ENCODE data around the gene SMIM3. TPM values are rescaled to one million over a fixed set of nuclear protein-coding genes. Genes with fewer than 3 reads are reported as not detected.
A peak's percentile ranks its signal among the peaks of the same experiment; 100 is the strongest.

Gene SMIM3
- total RNA-seq, 4 donors from 2014 or later, result 35.9 to 58.3 (median 47.9) TPM

GRCh38 chr5:150794927-150795326, 16.4 kb downstream of the SMIM3 start:
- H3K27ac ChIP-seq, result no peak overlapping the region
- no peaks in the 10 kb centered on the region for H3K9me3 ChIP-seq
- peaks cover 0 to 33% of the 10 kb centered on the region in 2 donors for H3K36me3 ChIP-seq
- H3K27me3 ChIP-seq, result no peaks in the 10 kb centered on the region
- ATAC-seq, result no peak
- H3K4me3 ChIP-seq, result no peak overlapping the region
- 84 to 92% methylated on average over 2 of the region's 2 CpGs for whole genome bisulfite sequencing, 2 donors (ENCODE audit: low coverage in 1 of 2)
- TF ChIP-seq POLR2AphosphoS5 (IDR thresholded peaks at IDR 0.05), result no peak
- TF ChIP-seq CTCF (IDR thresholded peaks at IDR 0.05), result no peak
- no peak for TF ChIP-seq EP300 (IDR thresholded peaks at IDR 0.05)
- no peak for TF ChIP-seq POLR2A (IDR thresholded peaks at IDR 0.05)
- peaks cover 0 to 19% (median 0%) of the 10 kb centered on the region in 3 donors for H3K4me1 ChIP-seq

- peaks cover 0 to 14% (median 0%) of the 10 kb centered on the region in 3 donors for H3K4me1 ChIP-seq
- H3K27ac ChIP-seq, result no peak overlapping the region
- WGBS, 2 donors (ENCODE audit: low coverage in 1 of 2), result 89 to 94% methylated on average over 1 to 2 of the region's 2 CpGs
- no peak overlapping the region for H3K4me3 ChIP-seq
- H3K27me3 ChIP-seq, result no peaks in the 10 kb centered on the region
- ATAC-seq, result no peak
- TF ChIP-seq POLR2A (IDR thresholded peaks at IDR 0.05), result no peak
- no peak for TF ChIP-seq EP300 (IDR thresholded peaks at IDR 0.05)
- TF ChIP-seq POLR2AphosphoS5 (IDR thresholded peaks at IDR 0.05), result no peak
- TF ChIP-seq CTCF (IDR thresholded peaks at IDR 0.05), result no peak
- H3K36me3 ChIP-seq, result peaks cover 0 to 33% of the 10 kb centered on the region in 2 donors
- H3K9me3 ChIP-seq, result no peaks in the 10 kb centered on the region
Measured at GRCh38 chr5:150797384-150797783, 18.8 kb downstream of the SMIM3 start.

- peak; percentile 85 for ATAC-seq
- Histone ChIP-seq H3K27ac (peak overlapping the region; percentile 30 to 68 (median 60)), H3K27me3 (peaks cover 7% of the 10 kb centered on the region), H3K4me1 (peaks cover 0 to 14% (median 0%) of the 10 kb centered on the region in 3 donors), H3K36me3 (peaks cover 0 to 19% of the 10 kb centered on the region in 2 donors), H3K4me3 (peak overlapping the region; percentile 38 to 43), H3K9me3 (no peaks in the 10 kb centered on the region)
- WGBS, 2 donors (ENCODE audit: low coverage in 1 of 2), result 5 to 9% methylated on average over 8 to 13 of the region's 15 CpGs
- TF ChIP-seq POLR2A (IDR thresholded peaks at IDR 0.05) (no peak), POLR2AphosphoS5 (IDR thresholded peaks at IDR 0.05) (no peak), CTCF (IDR thresholded peaks at IDR 0.05) (peak; percentile 41 to 64 (median 53))
Measured at GRCh38 chr5:150801117-150801927, 22.8 kb downstream of the SMIM3 start.

- WGBS, 2 donors (ENCODE audit: low coverage in 1 of 2), result 94 to 95% methylated on average over 4 to 5 of the region's 6 CpGs
- ATAC-seq, result no peak
Measured at GRCh38 chr5:150804388-150804787, 25.8 kb downstream of the SMIM3 start.

More at GRCh38 chr5:150804388-150804787, 25.8 kb downstream of the SMIM3 start:
- H3K4me3 ChIP-seq, result no peak overlapping the region
- no peaks in the 10 kb centered on the region for H3K36me3 ChIP-seq
- peaks cover 7% of the 10 kb centered on the region for H3K27me3 ChIP-seq
- H3K9me3 ChIP-seq, result no peaks in the 10 kb centered on the region
- H3K27ac ChIP-seq, result no peak overlapping the region
- no peak for TF ChIP-seq POLR2AphosphoS5 (IDR thresholded peaks at IDR 0.05)
- no peak for TF ChIP-seq CTCF (IDR thresholded peaks at IDR 0.05)
- no peak for TF ChIP-seq POLR2A (IDR thresholded peaks at IDR 0.05)
- peaks cover 0 to 14% (median 0%) of the 10 kb centered on the region in 3 donors for H3K4me1 ChIP-seq

Data from gastroesophageal sphincter (tissue), 4 donors.